Measurements from ENCODE around the gene C14orf93. TPM values are rescaled to one million over a fixed set of nuclear protein-coding genes. Genes with fewer than 3 reads are reported as not detected.

The C14orf93 gene
- total and polyA plus RNA-seq, 4 donors = 7.5 to 14.9 (median 9.3) TPM

GRCh38 chr14:23049011-23049410, 39.1 kb upstream of the C14orf93 start:
- Histone ChIP-seq H3K4me1 (ENCODE audit: control insufficient read depth in 5 of 5, insufficient read depth in 5 of 5, low read length in 5 of 5) (peaks cover 0 to 13% (median 9%) of the 10 kb centered on the region in 5 donors), H3K9ac (ENCODE audit: insufficient read depth in 1 of 2, low read length in 2 of 2) (no peak overlapping the region), H3K27ac (ENCODE audit: low read depth in 1 of 2, low read length in 1 of 2) (no peak overlapping the region), H3K9me3 (ENCODE audit: control insufficient read depth in 4 of 4, insufficient read depth in 3 of 4, low read length in 3 of 4) (no peaks in the 10 kb centered on the region), H3K4me3 (no peak overlapping the region), H3K27me3 (ENCODE audit: control insufficient read depth in 3 of 3, insufficient read depth in 3 of 3, low read length in 2 of 3) (no peaks in the 10 kb centered on the region), H3K36me3 (ENCODE audit: control insufficient read depth in 4 of 4, insufficient read depth in 4 of 4, low read length in 4 of 4) (peaks cover 0 to 6% (median under 1%) of the 10 kb centered on the region in 4 donors)
- no peak for DNase-seq
- TF ChIP-seq CTCF (IDR thresholded peaks at IDR 0.05; ENCODE audit: control extremely low read depth, extremely low read depth) = no peak
- no peak for ATAC-seq (ENCODE audit: insufficient read depth, low FRiP score)
- WGBS, 2 donors = 96 to 98% methylated on average over 9 of the region's 9 CpGs

GRCh38 chr14:23047751-23048693, 38.1 kb upstream of the C14orf93 start:
- DNase-seq (no peak), ATAC-seq (ENCODE audit: insufficient read depth, low FRiP score) (no peak)
- Histone ChIP-seq H3K9me3 (ENCODE audit: control insufficient read depth in 4 of 4, insufficient read depth in 3 of 4, low read length in 3 of 4) (no peaks in the 10 kb centered on the region), H3K36me3 (ENCODE audit: control insufficient read depth in 4 of 4, insufficient read depth in 4 of 4, low read length in 4 of 4) (peaks cover 0 to 6% (median under 1%) of the 10 kb centered on the region in 4 donors), H3K4me1 (ENCODE audit: control insufficient read depth in 5 of 5, insufficient read depth in 5 of 5, low read length in 5 of 5) (peaks cover 0 to 15% (median 10%) of the 10 kb centered on the region in 5 donors), H3K27ac (ENCODE audit: low read depth in 1 of 2, low read length in 1 of 2) (peak overlapping the region; percentile 29 to 51), H3K27me3 (ENCODE audit: control insufficient read depth in 3 of 3, insufficient read depth in 3 of 3, low read length in 2 of 3) (no peaks in the 10 kb centered on the region), H3K9ac (ENCODE audit: insufficient read depth in 1 of 2, low read length in 2 of 2) (no peak overlapping the region), H3K4me3 (no peak overlapping the region)
- TF ChIP-seq CTCF (IDR thresholded peaks at IDR 0.05; ENCODE audit: control extremely low read depth, extremely low read depth) = no peak
- WGBS, 2 donors = 77 to 78% methylated on average over 79 to 85 of the region's 85 CpGs

- TF ChIP-seq CTCF (IDR thresholded peaks at IDR 0.05; ENCODE audit: control extremely low read depth, extremely low read depth) = no peak
- ATAC-seq (ENCODE audit: insufficient read depth, low FRiP score) (no peak), DNase-seq (peak in 1 of 3 donors; percentile 64)
- no peak overlapping the region for H3K9ac ChIP-seq (ENCODE audit: insufficient read depth in 1 of 2, low read length in 2 of 2)
- H3K27ac ChIP-seq (ENCODE audit: low read depth in 1 of 2, low read length in 1 of 2) = peak overlapping the region; percentile 7 to 29
- 68 to 69% methylated on average over 6 of the region's 6 CpGs for WGBS, 2 donors
- H3K4me3 ChIP-seq = no peak overlapping the region
- no peaks in the 10 kb centered on the region for H3K9me3 ChIP-seq (ENCODE audit: control insufficient read depth in 4 of 4, insufficient read depth in 3 of 4, low read length in 3 of 4)
- no peaks in the 10 kb centered on the region for H3K27me3 ChIP-seq (ENCODE audit: control insufficient read depth in 3 of 3, insufficient read depth in 3 of 3, low read length in 2 of 3)
- H3K4me1 ChIP-seq (ENCODE audit: control insufficient read depth in 5 of 5, insufficient read depth in 5 of 5, low read length in 5 of 5) = peaks cover 0 to 15% (median 10%) of the 10 kb centered on the region in 5 donors
- H3K36me3 ChIP-seq (ENCODE audit: control insufficient read depth in 4 of 4, insufficient read depth in 4 of 4, low read length in 4 of 4) = peaks cover 0 to 6% (median under 1%) of the 10 kb centered on the region in 4 donors
These were observed 37.2 kb upstream of the C14orf93 start for GRCh38 chr14:23047034-23047634.
